Islet precursor cell (in vitro differentiated cells): Measurements from ENCODE around the gene RAI14.

Experiments
- DNase-seq: peaks from one replicate; pipeline ENCODE4 v3.0.0-alpha.2; 2018

Gene RAI14

GRCh38 chr5:34648039-34648839 is 7.9 kb upstream of the RAI14 start:
- no peak for DNase-seq

GRCh38 chr5:34648840-34649158 is 7.3 kb upstream of the RAI14 start:
- DNase-seq: no peak

- no peak for DNase-seq
These were observed 4.3 kb upstream of the RAI14 start for GRCh38 chr5:34651791-34652190.

GRCh38 chr5:34652466-34652865 is 3.7 kb upstream of the RAI14 start:
- no peak for DNase-seq

- no peak for DNase-seq
These were observed 3.2 kb upstream of the RAI14 start for GRCh38 chr5:34652914-34653313.

- no peak for DNase-seq
These were observed 2.4 kb upstream of the RAI14 start for GRCh38 chr5:34653708-34654107.

GRCh38 chr5:34655354-34655991 is 655 bp upstream of the RAI14 start:
- DNase-seq: peak; percentile 84

- DNase-seq: no peak
These were observed 659 bp downstream of the RAI14 start for GRCh38 chr5:34656700-34657273.

- peak; percentile 83 for DNase-seq
These were observed 1.3 kb downstream of the RAI14 start for GRCh38 chr5:34657274-34657921.

GRCh38 chr5:34657988-34658387 is 1.9 kb downstream of the RAI14 start:
- DNase-seq: no peak

- DNase-seq: no peak
These were observed 3.0 kb downstream of the RAI14 start for GRCh38 chr5:34659168-34659567.

- DNase-seq: no peak
These were observed 4.3 kb downstream of the RAI14 start for GRCh38 chr5:34660444-34660843.

- no peak for DNase-seq
These were observed 7.8 kb downstream of the RAI14 start for GRCh38 chr5:34663771-34664496.

- DNase-seq: no peak
These were observed 10.4 kb downstream of the RAI14 start for GRCh38 chr5:34666392-34667080.

- no peak for DNase-seq
These were observed 11.6 kb downstream of the RAI14 start for GRCh38 chr5:34667705-34668104.

GRCh38 chr5:34669931-34670516 is 13.9 kb downstream of the RAI14 start:
- DNase-seq: no peak

- no peak for DNase-seq
These were observed 16.1 kb downstream of the RAI14 start for GRCh38 chr5:34672196-34672595.

- no peak for DNase-seq
These were observed 17.5 kb downstream of the RAI14 start for GRCh38 chr5:34673463-34674125.

GRCh38 chr5:34674187-34674586 is 18.1 kb downstream of the RAI14 start:
- DNase-seq: no peak

GRCh38 chr5:34675857-34676256 is 19.7 kb downstream of the RAI14 start:
- DNase-seq: no peak

GRCh38 chr5:34676416-34676815 is 20.3 kb downstream of the RAI14 start:
- DNase-seq: no peak

GRCh38 chr5:34677428-34677827 is 21.3 kb downstream of the RAI14 start:
- no peak for DNase-seq
